Measurements from ENCODE around the gene TRERF1.

DNA sequence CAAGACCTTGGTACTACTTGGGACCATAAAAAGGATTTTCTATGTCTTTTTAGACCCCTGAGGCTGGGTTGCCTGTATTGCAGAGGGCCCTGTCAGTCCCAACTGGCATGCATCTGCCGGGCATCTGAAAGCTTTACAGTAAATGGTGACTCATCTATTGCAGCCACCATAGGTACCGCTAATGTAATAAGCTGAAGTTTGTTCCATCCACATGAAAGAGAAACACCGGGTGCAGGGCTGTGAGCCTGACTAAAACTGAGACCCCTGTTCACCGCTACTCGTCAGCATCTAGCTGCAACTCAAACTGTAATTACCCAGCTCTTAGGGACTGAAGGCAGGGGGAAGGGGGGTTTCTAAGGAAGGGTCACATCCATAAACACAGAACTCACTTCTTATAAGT is 49.5 kb downstream of the TRERF1 start:
- TF ChIP-seq, protein P1, sequence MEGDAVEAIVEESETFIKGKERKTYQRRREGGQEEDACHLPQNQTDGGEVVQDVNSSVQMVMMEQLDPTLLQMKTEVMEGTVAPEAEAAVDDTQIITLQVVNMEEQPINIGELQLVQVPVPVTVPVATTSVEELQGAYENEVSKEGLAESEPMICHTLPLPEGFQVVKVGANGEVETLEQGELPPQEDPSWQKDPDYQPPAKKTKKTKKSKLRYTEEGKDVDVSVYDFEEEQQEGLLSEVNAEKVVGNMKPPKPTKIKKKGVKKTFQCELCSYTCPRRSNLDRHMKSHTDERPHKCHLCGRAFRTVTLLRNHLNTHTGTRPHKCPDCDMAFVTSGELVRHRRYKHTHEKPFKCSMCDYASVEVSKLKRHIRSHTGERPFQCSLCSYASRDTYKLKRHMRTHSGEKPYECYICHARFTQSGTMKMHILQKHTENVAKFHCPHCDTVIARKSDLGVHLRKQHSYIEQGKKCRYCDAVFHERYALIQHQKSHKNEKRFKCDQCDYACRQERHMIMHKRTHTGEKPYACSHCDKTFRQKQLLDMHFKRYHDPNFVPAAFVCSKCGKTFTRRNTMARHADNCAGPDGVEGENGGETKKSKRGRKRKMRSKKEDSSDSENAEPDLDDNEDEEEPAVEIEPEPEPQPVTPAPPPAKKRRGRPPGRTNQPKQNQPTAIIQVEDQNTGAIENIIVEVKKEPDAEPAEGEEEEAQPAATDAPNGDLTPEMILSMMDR (IDR thresholded peaks at IDR 0.05), result no peak
- no peak for TF ChIP-seq POLR2A (IDR thresholded peaks at IDR 0.05)

Measured in thyroid gland (tissue), 4 donors.